CD4-positive, alpha-beta T cell treated with Interleukin-1 beta for 1 hour (primary cell): ENCODE results near the gene XAB2.

Experiments
- DNase-seq, 2 donors: peaks; one replicate each; pipeline ENCODE4 v3.0.0-alpha.2; 2020 to 2022

The XAB2 gene

DNA sequence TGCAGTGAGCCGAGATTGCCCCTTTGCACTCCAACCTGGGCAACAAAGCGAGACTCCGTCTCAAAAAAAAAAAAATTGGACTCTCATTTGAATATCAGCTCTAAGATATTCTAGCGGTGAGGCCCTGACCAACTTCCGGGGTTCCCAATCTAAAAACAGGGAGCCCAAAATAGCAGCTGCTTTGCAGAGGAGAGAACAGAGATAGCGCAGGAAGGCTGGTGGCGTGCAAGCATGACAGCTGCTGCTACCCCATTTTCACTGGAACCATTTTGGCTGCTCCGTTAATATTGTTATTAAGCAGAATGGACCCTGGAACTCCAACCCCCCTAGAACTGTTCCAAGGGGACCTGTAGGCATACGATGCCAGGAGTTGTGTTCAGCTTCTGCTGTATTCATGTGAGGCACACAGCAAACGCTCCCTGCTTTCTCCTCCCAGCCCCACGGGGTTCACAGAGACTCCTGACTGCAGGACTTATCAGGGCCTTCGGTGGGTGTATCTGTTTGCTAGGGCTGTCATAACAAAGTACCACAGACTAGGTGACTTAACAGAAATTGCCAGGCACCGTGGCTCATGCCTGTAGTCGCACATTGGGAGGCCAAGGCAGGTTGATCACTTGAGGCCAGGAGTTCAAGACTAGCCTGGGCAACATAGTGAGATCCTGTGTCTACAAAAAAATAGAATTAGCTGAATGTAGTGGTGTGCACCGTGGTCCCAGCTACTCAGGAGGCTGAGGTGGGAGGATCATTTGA is 19.1 kb upstream of the XAB2 start:
- DNase-seq, result no peak

DNA sequence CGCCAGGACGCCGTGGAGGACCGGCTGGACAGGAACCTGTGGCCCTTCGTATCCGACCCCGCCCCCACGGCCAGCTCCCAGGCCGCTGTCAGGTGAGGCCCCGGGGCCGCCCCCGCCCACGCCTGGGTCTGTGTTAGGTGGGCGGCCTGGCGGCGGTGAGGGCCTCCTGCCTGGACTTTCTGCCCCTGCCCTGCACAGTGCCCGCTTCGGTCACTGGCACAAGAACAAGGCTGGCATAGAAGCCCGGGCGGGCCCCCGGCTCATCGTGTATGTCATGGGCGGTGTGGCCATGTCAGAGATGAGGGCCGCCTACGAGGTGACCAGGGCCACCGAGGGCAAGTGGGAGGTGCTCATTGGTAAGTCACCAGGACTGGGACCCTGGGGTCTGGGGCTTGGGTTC is 17.8 kb upstream of the XAB2 start:
- no peak for DNase-seq

DNA sequence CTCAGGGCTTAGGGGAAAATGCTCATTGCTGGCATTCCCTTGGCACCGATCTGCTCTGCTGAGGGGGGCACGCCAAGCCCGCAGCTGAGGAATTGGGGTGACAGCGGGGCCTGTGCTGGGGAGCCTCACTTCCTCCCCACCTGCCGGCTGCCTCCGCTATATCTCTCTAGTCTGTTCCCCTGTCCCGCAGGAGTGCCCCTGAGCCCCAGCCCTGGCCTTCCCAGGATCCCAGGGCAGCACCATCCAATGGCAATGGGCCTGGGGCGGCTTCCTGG is 17.0 kb upstream of the XAB2 start:
- no peak for DNase-seq

DNA sequence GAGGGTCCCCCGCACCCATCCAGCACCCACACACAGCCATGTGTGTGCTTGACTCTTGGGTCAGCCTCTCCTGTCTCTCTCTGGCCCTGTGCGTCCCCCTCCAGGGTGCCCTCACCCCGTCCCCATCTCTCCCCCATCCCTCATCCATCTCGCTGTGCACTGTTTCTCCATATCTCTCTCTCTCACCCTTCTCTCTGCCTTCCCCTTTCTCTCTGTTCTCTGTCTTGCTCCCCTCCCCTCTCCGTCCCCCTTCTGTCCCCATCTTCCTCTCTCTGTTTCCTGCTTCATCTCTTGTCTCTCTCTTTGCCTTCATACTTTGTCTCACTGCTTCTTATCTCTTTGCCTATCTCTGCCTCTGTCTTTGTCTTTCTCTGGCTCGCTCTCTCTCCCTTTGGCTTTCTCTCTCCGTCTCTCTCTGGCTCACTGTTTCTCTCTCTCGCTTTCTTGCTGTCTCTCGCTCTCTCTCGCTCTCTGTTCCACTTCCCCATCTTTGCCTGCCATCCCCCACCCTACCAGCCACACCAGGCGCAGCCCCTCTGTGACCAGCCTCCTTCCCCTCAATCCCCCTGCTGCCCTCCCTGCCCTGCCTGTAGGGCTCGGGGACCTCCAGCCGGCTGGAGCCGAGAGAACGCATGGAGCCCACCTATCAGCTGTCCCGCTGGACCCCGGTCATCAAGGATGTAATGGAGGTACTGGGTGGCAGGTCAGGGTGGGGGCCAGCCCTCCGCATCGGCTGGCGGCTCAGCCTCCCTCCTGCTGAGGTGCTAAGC is 16.5 kb upstream of the XAB2 start:
- DNase-seq, result no peak

DNA sequence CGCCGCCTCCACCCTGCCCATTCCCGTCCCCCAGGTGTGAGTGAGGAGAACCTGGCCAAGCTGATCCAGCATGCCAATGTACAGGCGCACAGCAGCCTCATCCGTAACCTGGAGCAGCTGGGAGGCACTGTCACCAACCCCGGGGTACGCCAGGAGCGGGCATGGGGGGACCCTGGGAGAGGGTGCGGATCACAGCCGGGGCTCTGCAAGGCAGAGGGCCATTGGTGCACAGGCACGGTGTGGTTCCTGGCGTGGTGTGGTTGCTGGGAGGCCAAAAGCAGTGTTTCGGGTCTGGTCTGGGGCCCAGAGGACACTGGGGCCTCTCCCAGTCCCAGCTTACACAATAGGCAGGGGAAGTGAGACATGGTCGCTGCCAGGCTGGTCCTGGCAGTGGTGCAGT is 15.8 kb upstream of the XAB2 start:
- DNase-seq, result peak in 1 of 2 donors; percentile 37

DNA sequence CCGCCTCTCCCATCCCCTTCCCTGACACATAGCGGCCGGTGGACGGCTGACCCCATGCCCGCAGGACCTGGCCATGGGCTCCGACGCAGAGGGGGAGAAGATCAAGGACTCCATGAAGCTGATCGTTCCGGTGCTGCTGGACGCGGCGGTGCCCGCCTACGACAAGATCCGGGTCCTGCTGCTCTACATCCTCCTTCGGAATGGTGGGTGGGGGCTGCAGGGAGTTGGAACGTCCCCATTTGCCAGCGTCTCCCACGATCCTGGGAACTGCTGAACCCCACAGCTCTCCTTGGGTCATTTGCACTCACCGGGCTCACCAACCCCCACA is 15.2 kb upstream of the XAB2 start:
- no peak for DNase-seq

DNA sequence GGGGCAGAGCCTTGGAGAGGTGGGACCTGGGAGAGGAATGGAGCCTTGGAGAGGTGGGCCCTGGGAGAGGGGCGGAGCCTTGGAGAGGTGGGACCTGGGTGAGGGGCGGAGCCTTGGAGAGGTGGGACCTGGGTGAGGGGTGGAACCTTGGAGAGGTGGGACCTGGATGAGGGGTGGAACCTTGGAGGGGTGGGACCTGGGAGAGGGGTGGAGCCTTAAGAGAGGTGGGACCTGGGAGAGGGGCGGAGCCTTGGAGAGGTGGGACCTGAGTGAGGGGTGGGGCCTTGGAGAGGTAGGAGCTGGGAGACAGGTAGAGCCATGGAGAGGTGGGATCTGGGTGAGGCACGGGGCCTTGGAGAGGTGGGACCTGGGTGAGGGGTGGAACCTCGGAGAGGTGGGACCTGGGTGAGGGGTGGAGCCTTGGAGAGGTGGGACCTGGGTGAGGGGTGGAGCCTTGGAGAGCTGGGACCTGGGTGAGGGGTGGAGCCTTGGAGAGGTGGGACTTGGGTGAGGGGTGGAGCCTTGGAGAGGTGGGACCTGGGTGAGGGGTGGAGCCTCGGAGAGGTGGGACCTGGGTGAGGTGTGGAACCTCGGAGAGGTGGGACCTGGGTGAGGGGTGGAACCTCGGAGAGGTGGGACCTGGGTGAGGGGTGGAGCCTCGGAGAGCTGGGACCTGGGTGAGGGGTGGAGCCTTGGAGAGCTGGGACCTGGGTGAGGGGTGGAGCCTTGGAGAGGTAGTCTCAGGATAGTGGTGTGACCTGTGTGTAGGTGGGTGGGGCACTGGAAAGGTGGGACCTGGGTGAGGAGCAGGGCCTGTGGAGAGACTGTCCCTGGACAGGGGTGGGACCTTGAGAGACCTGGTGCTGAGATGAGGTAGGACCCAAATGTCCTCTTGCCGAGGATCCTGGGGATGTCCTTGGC is 14.5 kb upstream of the XAB2 start:
- peak; percentile 34 to 36 for DNase-seq

DNA sequence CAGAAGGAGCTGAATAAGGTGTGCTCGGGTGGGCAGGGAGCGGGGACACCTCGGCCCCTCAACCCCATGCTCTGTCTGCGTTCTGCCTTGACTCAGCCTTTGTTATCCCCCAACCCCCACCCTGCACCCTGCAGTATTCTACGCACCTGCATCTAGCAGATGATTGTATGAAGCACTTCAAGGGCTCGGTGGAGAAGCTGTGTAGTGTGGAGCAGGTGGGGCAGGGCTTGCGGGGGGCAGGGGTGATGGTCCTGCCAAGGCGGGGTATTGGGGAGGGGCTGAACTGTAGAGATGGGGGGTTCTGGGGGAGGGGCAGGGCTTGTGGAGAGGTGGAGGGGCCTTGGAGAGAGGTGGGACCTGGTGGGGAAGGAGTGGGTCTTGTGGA is 13.7 kb upstream of the XAB2 start:
- no peak for DNase-seq

DNA sequence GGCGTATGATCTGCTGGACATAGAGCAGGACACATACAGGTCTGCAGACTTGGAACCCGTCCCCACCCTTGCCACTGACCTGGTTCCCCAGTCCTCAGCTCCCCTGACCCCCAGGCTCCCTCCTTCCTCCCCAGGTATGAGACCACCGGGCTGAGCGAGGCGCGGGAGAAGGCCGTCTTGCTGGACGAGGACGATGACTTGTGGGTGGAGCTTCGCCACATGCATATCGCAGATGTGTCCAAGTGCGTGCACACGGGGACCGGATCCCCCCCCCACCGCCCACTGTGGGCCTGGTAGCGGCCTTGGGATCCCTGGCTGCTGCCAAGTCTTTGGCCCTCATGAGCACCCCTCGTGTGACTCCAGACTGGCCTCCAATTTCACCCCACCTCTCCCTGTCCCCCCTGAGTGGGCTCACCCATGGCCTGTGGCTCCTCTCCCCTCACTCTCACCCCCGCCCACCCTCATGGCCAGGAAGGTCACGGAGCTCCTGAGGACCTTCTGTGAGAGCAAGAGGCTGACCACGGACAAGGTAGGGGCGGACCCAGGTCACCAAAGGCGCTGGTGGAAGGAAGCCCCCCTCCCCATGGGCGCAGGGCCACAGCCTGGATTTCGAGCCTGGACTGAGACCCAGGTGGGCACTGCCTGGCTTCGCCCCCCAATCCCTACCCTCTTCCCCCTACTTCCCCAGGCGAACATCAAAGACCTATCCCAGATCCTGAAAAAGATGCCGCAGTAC is 13.1 kb upstream of the XAB2 start:
- DNase-seq, result no peak

DNA sequence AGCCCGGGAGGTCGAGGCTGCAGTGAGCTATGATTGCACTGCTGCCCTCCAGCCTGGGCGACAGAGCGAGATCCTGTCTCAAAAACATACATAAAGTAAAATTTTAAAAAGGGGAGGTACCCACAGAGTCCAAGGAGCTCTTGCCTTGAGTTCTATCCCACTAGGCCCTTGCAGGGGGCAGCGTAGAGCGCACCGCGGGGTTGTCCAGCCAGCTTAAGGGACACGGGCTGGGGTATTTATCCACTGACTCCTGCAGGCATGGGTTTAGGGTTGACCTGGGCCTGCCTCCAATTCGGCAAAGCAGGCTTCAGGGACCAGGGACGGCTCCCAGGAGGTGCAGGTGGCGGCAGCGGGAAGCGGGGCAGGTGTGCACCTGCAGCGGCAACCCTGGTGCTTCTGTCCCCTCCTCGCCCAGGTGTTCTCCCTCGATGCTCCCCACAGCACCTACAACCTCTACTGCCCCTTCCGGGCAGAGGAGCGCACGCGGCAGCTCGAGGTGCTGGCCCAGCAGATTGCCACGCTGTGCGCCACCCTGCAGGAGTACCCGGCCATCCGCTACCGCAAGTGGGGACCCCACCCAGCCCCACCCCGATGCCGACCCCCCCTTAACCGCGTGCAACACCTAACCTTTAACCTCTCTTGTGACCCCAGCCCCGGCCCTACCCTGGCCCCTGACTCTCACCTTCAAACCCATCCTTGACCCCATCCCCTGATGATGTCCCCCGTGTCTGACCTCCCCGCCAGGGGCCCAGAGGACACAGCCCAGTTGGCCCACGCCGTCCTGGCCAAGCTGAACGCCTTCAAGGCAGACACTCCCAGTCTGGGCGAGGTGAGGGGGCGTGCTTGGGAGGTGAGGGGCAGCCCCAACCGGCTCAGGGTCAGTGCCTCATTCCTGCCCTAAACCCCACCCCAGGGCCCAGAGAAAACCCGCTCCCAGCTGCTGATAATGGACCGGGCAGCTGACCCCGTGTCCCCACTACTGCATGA is 12.2 kb upstream of the XAB2 start:
- no peak for DNase-seq

DNA sequence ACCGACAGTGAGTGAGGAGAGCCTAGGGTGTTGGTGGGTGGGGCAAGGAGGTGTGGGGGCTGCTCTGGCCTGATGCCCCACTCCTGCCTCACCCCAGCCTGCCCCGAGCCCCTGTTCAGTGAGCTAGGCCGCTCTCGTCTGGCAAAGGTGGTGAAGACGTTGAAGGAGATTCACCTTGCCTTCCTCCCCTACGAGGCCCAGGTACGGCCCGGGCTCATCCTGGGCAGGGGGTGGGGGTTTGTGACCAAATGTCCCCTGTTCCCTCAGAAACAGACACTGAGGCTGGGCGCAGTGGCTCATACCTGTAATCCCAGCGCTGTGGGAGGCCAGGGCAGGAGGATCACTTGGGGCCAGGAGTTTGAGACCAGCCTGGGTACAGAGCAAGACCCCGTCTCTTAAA is 11.5 kb upstream of the XAB2 start:
- no peak for DNase-seq

DNA sequence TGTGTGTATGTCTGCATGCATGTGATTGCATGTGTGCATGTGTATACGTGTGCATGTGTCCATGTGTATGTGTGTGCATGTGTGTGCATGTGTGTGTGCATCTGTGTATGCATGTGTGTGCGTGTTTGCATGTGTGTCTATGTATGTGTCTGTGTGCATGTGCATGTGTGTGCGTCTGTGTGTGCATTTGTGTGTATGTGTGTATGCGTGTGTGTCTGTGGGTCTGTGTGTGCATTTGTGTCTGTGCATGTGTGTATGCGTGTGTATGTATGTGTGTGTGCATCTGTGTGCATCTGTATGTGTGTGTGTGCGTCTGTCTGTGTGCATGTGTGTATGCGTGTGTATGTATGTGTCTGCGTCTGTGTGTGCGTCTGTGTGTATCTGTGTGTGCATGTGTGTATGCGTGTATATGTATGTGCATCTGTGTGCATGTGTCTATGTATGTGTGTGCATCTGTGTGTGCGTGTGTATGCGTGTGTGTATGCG is 10.6 kb upstream of the XAB2 start:
- no peak for DNase-seq

DNA sequence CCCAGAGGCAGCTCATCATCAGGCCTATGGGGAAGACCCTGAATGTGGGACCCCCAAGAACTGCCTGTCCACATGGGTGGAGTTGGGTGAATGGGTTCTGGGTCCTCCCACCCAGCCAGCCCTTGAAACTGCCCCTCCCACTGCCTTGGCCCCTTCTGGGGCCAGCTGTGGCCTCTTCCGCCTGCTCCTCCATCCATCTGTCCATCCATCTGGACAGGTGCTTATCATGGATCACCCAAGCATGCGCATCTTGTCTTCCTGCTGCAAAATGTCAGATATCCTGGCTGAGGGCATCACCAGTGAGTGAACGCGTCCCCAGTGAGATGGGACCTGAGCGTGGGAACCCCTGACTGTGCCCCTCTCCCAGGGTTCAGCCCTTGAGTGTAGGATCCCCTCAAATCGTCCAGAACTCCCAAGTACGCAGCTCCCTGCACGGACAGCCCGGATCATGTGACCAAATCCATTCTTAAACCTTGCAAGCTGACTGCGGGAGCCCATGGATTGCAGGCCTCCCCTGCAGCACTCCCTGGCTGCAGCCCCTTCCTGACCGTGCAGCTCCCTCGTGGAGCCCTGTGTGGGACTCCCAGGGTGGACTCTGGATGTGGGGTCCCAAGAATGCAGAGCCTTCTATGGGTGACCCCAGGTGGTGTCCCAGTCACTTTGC is 9.6 kb upstream of the XAB2 start:
- DNase-seq, result no peak

DNA sequence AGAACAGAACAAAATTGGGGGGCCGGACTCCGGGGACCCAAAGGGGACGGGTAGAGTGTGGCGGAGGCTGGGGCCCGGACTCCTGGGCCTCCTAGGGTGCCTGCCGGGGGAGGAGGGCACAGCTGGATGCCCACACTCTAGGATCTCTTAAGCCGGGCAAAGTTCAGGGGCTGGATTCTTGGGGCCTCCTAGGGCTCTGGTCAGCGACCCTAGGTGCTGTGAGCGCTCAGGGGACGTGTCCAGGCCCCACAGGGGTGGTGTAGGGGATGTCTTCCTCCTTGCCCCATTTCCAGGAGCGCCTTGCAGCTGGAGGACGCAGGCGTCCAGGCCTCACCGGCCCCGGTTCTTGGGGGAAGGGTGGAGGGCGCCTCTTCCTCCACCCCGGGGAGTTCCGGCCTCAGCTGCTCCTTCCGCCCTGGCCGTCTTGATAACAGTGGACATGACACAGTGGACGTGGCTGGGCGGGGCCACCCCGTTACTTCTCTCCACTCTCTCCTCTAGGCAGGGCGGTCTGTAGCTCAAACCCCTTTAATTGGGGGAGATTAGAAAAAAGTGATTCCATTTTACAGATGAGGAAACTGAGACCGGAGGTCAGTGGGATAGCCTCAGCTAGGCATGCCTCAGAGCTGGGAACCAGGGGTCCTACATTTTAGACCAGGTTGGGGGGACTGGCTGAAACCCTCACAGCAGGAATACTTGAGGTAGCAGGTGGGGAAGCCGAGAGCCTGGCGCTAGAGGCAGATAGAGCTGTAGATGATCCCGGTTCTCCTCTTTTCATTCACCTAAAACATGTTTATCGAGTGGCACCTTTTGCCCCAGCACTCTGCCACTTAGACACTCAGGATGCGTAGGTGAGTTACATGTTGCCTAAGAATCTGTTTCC is 8.3 kb upstream of the XAB2 start:
- DNase-seq, result peak; percentile 28 to 67

DNA sequence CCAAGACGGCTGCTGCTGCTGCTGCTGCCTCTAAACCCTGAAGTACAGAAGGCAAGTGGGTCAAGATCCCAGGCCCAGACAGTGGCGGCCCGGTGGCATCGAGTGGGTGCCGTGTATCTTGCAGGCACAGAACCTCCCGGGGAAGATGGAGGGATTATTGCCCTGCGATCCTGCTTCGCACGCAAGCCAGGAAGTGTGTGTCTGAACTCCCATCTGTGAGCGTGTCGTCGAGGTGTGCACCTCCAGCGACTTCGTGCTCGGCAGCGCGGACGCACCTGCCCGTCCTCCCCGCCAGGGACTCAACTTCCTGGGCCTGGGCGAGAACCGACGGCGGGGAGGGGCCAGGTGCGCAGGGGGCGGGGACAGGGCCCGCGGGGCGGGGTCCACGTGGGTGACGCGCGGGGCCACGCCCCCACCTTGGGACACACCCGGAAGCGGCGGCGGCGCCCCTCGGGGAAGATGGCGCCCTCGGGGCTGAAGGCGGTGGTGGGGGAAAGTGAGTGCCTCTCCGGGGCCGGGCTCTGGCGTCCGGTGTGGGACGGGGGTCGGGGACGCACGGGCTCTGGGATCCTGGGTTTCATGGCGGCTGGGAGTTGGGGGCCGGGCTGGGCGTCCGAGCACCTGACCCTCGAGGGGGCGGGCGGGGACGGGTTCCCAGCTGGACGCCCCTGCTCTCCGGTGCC is 7.5 kb upstream of the XAB2 start, which contains the start of gene STXBP2:
STXBP2 (plus strand) TSS at position 420 of the 683 bp plus-strand sequence; CDS start at position 460, 40 bp downstream.
- DNase-seq, result peak; percentile 92 to 96

DNA sequence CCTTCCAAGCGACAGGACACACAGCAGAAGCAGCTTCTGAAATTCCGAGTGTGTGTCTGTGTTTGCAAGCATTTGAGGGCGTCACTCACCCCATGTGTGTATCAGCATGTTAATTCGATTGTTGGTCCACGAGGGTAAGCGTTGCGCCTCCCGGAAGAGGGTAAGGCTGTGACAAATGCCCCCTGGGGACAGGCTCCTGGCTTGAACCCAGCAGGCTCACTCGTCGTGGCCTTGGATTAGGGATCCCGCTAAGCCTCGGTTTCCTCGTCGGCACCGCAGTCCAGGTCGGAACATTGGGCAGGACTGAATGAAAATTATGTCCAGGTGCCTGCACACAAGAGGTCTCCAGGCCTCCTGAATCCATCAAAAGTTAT is 7.0 kb upstream of the XAB2 start:
- no peak for DNase-seq

DNA sequence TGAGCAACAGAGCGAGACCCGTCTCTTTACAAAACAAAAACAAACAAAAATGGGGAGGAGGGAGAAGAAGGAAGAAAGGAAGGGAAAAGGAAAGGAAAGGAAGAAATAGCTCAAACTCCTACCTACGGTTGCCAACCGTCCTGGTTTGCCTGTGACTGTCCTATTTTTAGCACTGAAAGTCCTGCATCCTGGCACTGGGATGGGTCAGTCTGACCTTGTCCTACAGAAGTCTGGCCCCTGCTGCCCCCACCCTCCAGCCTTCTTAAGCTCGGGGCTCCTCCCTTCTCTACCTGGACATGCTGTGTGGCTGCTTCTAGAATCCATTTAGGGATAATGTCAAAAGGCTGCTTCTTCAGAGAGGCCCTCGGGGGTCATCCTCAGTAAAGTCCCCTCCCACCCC is 6.3 kb upstream of the XAB2 start:
- no peak for DNase-seq

DNA sequence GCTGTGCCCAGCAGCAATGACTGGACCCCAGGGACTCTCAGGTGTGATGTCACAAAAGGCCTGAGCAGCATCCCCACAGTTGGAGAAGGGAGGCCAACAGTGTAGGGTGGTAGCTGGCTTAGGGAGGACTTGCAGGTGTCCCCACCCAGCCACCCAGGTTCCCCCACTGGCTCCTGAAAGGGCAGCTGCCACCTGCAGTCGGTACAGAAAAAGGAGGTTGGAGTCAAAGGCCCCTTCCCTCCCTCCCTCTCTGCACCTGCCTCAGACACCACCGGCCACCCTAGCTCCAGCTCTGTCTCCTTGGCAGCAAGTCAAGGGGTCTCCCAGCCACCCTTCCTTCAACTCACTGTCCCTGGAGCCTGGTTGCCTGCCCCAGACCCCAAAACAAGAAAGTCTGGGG is 4.4 kb upstream of the XAB2 start, which contains the start of gene PCP2:
PCP2 (minus strand) TSS at position 22 of the 400 bp plus-strand sequence. CDS start 262 bp downstream, outside the sequence.
- DNase-seq, result no peak
